Hematopoietic multipotent progenitor cell treated with erythropoietin and hydrocortisone succinate and interleukin-3 and kit ligand, for 15 days (in vitro differentiated cells): ENCODE data around the gene SMPDL3A.

Experiments used
- DNase-seq: peaks from one replicate; pipeline ENCODE4 v3.0.0-alpha.2; 2015; ENCODE audit warnings: low spot score

Gene SMPDL3A

GRCh38 chr6:122778302-122778701 is 10.8 kb upstream of the SMPDL3A start:
- no peak for DNase-seq

DNA sequence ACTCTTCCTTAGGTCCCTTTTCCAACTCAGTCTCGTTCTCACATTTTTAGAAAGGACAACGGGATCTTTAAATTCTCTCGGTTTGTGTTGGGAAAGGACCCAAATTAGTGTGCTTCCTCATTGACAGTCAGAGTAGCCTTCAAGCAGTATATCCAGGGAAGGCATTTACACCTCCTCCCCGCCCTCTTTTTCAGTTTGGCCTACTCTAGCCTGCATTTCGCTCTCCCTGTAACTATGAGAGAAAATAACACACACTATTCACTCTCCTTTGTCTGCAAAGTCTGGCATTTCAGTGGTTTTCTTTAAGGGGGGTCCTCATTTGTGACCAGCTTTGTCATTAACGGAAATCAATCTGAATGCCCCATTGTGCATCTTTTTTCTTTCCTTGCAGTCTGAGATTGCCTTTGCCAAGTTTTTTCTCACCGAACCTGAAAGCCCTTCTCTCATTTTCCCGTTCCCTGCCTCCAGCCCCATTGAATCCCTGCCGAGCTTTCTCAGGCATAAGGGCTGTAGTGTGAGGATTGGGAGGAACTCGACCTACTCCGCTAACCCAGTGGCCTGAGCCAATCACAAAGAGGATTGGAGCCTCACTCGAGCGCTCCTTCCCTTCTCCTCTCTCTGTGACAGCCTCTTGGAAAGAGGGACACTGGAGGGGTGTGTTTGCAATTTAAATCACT is 9.9 kb upstream of the SMPDL3A start:
- DNase-seq, result no peak

DNA sequence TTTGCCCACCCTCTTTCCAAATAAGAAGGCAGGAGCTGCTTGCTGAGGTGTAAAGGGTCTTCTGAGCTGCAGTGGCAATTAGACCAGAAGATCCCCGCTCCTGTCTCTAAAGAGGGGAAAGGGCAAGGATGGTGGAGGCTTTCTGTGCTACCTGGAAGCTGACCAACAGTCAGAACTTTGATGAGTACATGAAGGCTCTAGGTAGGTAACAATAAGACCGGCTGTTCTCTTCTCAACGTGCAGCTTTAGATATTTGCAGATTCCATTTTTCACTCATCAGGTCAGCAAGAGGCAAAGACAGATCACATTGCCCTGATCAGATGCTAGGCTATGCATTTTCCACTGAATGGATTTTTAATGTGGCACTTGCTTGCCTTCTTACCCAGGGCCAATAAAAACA is 9.4 kb upstream of the SMPDL3A start, which contains the start of gene FABP7:
FABP7 (plus strand) TSS at position 50 of the 400 bp plus-strand sequence; CDS start at position 129, 79 bp downstream.
- DNase-seq, result no peak

DNA sequence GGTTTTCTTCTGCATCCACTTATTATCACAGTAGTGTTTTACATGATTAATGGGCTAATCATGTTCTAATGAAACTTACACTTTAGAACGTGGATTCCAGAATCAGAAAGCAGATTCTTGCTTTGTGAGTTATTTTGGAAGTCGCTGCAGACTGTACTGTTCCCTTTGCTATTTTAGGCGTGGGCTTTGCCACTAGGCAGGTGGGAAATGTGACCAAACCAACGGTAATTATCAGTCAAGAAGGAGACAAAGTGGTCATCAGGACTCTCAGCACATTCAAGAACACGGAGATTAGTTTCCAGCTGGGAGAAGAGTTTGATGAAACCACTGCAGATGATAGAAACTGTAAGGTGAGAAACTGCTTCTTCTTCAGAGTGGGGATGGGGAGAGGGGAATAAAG is 8.9 kb upstream of the SMPDL3A start:
- no peak for DNase-seq

DNA sequence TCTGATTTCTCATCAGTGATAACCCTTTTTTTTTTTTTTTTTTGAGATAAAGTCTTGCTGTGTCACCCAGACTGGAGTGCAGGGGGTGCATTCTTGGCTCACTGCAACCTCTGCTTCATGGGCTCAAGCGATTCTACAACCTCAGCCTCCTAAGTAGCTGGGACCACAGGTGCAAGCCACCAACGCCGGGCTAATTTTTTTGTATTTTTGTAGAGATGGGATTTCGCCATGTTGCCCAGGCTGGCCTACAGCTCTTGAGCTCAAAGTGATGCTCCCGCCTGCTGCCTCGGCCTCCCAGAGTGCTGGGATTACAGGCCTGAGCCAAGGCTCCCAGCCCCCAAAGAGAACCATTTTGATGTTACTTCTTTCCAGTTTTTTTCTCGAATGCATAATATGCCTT is 7.3 kb upstream of the SMPDL3A start:
- DNase-seq, result no peak

DNA sequence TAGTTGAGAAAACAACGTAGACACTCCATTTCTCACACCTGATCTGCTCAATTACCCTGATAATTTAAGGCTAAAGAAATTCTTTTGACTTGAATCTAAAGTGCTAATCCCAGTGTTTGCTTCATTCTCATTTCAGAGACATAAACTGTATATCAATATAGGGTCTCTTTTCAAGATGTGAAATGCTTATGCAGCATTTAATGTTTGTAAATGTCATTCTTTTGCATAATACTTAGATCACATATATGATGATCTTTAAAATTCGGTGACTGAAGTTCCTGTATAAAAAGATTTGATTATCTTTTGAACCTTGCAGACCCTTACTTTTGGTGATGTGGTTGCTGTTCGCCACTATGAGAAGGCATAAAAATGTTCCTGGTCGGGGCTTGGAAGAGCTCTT is 5.7 kb upstream of the SMPDL3A start:
- DNase-seq, result no peak

DNA sequence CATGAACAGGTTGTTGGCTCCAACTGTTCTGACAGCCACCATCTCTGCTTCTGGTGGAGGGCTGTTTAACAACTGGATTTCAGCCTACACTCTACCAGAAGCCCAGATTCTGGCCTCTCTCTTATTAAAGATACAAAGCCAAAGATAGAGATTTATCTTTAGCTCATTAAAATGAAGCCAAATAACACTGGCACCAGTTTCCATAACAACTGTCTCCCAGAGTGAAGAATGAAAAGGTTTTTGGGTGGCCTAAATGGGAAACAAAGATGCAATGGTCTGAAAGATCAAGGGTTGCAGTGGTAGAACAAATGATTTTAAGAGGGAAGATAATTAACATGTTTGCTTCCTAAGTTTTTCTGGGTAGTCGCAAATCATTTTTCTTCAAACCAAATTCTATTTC is 3.2 kb upstream of the SMPDL3A start:
- no peak for DNase-seq

DNA sequence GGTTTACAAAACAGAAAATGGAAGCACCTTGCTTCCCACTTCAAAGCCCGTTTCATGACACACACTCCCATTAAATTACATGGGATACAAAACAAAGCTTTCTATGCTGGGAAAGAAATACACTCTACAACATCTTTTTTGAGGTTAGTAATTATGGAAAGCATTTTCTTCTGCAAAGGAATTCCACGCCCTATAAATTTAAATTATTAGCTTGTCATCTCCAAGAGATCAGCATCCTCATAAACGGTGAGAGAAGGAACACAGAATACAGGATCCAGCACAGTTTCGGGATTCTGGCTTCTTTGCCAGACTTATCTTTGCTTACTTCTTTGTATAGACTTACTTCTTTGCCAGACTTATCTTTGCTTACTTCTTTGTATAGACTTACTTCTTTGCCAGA is 1.3 kb upstream of the SMPDL3A start:
- DNase-seq, result no peak

DNA sequence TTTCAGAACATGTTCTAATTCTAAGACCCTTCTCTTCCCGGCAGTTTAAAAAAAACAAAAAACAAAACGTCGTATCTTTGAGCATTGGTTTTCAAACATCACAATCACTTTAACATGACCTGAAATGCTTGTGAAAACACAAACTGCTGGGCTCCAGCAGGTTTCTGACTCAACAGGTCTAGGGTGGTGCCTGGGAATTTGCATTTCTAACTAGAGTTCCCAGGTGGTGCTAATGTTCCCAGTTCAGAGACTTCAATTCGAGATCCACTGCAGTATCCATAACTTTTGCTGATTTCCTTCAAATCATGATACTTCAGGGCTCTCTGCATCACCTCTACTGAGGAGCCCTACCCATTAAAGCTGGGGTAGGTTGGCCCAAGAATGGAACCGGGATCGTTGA is 850 bp upstream of the SMPDL3A start:
- no peak for DNase-seq

DNA sequence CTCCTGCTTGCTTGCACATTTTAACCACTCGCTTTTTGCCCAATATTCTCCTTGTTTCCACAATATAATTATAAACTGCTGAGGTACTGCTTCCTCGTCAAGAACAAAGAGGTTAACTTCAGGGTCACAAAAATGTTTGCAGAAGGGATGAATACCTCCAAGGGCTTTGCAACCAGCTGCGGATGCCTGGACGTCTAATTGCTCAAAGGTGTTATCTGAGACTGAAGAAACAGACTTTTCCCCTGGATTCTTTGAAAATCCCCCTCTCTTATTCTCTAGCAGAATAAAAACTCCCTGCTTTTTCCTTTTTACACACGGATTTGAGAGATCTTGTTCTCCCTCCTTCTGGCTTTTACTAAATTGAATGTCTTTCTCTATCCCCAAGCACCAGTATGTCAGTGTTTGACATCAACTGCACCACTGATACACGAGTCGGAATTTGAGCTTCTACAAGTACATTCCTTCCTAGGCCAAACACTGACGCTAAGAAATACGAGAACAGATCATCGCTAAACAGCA is 336 bp upstream of the SMPDL3A start:
- no peak for DNase-seq

DNA sequence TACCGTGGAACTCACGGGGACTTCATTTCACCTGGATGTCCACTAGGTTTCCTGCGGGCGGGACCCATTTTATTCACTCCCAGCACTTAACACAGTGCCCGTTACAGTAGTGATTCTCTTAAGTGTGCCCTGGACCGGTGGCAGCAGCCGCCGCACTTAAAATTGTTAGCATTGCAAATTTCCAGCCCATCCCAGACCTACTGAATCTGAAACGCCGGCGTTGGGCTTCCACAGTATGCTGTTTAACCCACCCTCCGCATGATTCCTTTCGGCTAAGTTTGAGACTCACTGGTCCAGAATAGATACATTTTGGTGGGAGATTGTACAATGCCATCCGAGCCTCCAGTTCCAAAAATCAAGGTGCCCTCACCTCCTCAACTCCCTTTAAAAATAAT is 967 bp downstream of the SMPDL3A start:
- DNase-seq, result no peak

DNA sequence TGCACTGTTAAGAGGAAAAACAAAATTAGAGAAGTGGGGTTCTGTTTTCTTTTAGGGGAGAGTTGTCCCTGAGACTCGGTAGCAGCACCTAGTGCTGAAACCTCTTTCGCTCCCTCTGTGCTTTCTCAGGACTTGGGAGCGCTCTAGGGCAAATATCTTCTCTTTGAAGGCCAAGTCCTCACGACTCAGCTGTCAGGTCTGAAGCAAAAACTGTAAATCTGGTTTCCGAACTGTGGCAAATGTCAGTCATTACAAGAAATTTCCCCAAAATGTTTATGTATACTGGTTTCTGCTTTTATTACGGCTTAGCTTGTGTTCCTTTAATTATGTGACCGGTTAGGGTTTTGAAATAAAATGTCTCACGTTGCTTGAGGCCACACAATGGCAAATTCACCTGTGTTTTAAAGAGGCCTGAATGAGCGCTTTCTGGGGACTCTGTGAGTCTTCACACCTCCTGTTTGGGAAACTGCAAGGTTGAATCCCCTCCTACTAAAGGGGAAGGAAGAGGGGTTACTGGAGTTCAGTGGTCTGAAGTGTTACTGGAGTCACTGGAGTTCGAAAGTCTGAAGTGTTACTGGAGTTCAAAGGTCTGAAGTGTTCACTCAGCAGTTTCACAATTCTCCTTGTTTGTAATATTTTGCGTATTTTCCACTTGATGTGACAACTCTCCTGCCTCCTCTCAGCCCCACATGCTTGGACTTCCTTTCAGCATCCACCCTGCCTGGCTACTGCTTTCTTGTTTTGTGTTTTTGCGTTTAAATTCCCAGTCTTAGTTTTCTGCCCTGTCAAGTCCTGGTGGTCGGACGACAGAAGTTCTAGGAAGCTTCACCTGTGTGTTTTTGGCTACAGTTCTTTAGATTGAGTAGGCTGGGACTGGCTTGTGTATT is 1.6 kb downstream of the SMPDL3A start:
- no peak for DNase-seq

DNA sequence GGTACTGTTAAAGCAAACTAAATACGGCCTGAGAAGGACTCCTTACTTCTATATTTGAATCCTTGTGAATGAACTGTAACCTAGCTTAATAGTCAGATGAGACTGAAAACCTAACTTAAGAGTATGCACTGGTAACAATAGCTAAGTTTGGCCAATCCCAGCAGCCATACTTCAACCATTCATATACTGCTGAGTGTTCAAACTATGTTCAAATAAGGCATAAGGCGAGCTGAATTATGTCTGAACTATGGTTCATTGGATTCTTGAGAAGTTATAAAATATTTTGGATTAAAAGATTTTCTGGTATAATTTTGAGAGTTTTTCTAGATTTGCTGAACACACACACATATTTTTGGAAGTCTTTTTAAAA is 2.2 kb downstream of the SMPDL3A start:
- no peak for DNase-seq

DNA sequence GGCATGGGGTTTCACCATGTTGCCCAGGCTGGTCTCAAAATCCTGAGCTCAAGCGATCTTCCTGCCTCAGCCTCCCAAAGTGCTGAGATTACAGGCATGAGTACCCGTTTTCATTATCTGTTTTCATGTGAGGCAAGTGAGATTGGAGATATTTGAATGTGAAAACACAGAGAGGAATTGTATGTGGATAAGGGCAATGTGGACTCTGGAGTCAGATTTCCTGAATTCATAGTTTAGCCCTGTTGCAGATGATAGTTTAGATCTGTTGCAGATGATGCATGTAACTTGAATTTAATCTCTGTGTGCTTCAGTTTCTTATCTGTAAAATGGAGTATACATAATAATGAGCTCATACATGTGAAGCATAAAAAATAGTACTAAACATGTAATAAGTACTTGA is 3.7 kb downstream of the SMPDL3A start:
- no peak for DNase-seq

DNA sequence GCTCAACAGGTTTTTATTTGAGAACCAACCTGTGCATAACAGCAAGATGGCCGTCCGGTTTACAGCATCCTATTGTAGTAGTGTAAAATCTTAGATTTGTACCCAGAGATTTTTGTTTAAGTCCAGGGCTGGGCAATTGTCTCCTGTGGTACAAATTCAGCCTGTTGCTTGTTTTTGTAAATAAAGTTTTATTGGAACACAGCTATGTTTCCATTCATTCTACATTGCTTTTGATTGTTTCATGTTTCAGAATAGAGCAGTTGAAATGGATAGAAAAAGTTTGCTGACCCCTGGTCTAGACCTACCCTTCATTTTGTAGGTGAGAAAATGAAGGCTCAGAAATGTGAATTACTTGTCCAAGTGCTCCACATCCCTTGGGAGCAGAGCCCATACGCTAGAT is 8.5 kb downstream of the SMPDL3A start:
- no peak for DNase-seq

DNA sequence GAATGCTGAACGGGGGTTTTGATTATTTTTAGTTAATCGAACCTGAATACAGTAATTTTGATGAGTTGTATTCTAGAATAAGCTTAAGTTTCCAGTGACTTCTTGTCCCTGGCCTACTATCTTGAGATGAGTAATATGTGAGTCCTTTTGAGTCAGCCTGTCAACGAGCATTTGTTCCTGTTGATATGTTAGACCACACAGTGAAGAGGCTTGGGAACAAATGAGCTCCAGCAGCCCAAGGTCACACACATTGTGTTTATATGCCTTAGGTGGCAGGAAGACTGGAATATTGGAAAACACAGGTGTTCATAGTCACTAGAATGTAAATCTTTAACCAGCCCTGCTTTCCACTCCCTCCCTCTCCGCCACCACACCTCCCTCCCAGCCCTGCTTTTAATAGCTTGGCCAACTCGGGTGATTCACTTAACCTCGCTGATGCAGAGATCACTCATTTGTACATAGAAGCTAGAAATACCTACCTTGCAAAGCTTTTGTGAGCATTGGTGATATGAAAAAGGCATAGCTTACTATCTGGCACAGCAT is 9.1 kb downstream of the SMPDL3A start:
- DNase-seq, result no peak

DNA sequence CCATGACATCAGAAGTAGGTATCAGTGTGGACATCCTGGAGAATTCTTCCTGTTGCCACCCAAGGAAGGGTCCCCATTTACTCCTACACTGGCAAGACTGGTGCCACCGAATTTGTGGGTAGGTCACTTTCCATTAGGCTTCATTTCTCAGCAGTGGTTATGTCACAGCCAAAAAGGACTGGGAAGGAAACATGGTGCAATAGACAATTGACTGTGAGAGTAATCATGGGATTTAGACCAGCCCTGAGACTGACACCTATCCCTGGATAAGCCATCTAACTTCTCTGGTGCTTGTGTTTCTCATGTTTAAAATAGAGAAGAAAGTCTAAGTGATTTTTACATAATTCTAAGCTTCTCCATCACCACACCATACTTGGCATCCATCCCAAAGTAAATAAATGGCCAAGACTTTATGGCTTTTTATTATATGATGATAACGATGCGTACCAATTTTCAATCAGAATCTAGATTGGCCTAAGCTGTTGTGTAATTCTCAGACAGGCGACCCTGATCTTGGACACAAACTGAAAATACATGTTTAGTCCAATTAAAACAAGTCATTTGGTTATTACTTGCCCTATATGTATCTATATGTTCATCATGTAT is 10.2 kb downstream of the SMPDL3A start:
- no peak for DNase-seq

DNA sequence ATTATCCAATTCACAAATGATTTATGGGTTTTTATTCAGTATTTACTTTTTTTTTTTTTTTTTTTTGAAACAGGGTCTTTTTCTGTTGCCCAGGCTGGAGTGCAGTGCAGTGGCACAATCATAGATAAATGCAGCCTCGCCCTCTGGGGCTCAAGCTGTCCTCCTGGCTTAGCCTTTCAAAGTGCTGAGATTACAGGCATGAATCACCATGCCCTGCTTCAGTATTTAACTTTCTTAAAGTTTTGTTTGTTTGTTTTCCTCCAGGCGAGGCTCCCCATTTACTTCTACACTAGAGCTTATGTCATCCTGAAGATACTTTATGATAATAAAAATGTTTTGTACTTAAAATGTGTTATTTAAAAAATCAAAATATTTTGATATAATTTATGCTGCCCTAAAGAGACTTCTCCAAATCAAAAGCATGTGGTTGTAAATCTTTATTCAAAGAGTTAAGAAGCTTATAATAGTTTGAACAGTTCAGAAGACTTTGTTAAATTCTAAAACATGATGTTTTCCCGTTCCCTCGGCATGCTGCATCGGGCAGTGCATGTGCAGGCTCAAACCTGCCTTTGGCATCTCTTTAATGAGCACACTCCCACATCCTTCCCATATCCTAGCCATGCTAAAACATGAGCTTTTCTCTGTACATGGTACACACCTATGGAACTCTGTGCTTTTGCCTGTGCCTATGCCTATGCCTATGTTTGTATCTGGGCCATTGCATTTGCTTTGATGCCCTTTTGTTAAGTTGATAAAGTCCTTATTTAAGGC is 11.0 kb downstream of the SMPDL3A start:
- no peak for DNase-seq

- no peak for DNase-seq
These were observed 11.8 kb downstream of the SMPDL3A start for GRCh38 chr6:122800906-122801305.

GRCh38 chr6:122801397-122801796 is 12.3 kb downstream of the SMPDL3A start:
- DNase-seq, result no peak

- no peak for DNase-seq
These were observed 14.2 kb downstream of the SMPDL3A start for GRCh38 chr6:122803171-122803661.
